HEK293 (cell line): ENCODE measurements around the gene MTG1.

Source experiments
- CTCF ChIA-PET: fragments of 350-600 bp; formaldehyde crosslinking; extraction: SDS; loops from one replicate; lab custom pipeline; 2021; ENCODE audit warnings: antibody characterized with exemption; lab: Yijun Ruan, JAX
- POLR2A ChIA-PET: fragments of 300-600 bp; formaldehyde crosslinking; extraction: SDS; loops from one replicate; lab custom pipeline; 2020; ENCODE audit warnings: antibody characterized with exemption, inconsistent platforms; lab: Yijun Ruan, JAX
- H3K27ac ChIP-seq: fragments of 200-500 bp; sonication (Bioruptor generic); 2 replicates; pipeline ENCODE4 v1.5.1; 2014; ENCODE audit warnings: low read depth, low read length, control low read depth, inconsistent platforms; ENCODE audit errors: extremely low read depth
- H3K36me3 ChIP-seq, 2 experiments: fragments of 200-500 bp in 1 of 2; sonication (Bioruptor generic) in 1 of 2; 1 replicate in 1 of 2; 2 replicates in 1 of 2; pipeline ENCODE4 v1.5.1; 2014 to 2017; ENCODE audit warnings: inconsistent platforms in 2 of 2, low read length in 2 of 2; ENCODE audit not compliant: control insufficient read depth in 2 of 2, insufficient read depth in 1 of 2
- H3K4me1 ChIP-seq: fragments of 200-500 bp; sonication (Bioruptor generic); 2 replicates; pipeline ENCODE4 v1.5.1; 2014; ENCODE audit warnings: mild to moderate bottlenecking, low read length, inconsistent platforms; ENCODE audit not compliant: control insufficient read depth, insufficient read depth
- H3K4me3 ChIP-seq: 2 replicates; pipeline ENCODE4 v1.5.1; 2011; ENCODE audit warnings: low read depth, mild to moderate bottlenecking, control low read depth, low read length, moderate library complexity
- H3K9me3 ChIP-seq: fragments of 200-500 bp; sonication (Bioruptor generic); 2 replicates; pipeline ENCODE4 v1.5.1; 2014; ENCODE audit warnings: low read depth, low read length, inconsistent platforms; ENCODE audit not compliant: control insufficient read depth, insufficient read depth
- BCL11B ChIP-seq: fragments of 450-650 bp; formaldehyde crosslinking; IDR thresholded peaks from 2 replicates; pipeline ENCODE4 v1.5.1; 2016; ENCODE audit warnings: low read depth, missing biosample characterization, missing genetic modification characterization
- KLF8 ChIP-seq: fragments of 450-650 bp; formaldehyde crosslinking; IDR thresholded peaks from 2 replicates; pipeline ENCODE4 v1.5.1; 2016; ENCODE audit warnings: missing biosample characterization, missing genetic modification characterization
- MYNN ChIP-seq: fragments of 450-650 bp; formaldehyde crosslinking; IDR thresholded peaks from 2 replicates; pipeline ENCODE4 v1.5.1; 2016; ENCODE audit warnings: missing biosample characterization, missing genetic modification characterization, borderline replicate concordance
- OSR2 ChIP-seq: fragments of 450-650 bp; formaldehyde crosslinking; IDR thresholded peaks from 2 replicates; pipeline ENCODE4 v1.5.1; 2016; ENCODE audit warnings: missing biosample characterization, missing genetic modification characterization
- SCRT1 ChIP-seq: fragments of 450-650 bp; formaldehyde crosslinking; IDR thresholded peaks from 2 replicates; pipeline ENCODE4 v1.5.1; 2016; ENCODE audit warnings: missing biosample characterization, missing genetic modification characterization, borderline replicate concordance
- SP3 ChIP-seq: fragments of 450-650 bp; formaldehyde crosslinking; IDR thresholded peaks from 2 replicates; pipeline ENCODE4 v1.5.1; 2016; ENCODE audit warnings: missing biosample characterization, missing genetic modification characterization
- ZBTB1 ChIP-seq: fragments of 450-650 bp; formaldehyde crosslinking; IDR thresholded peaks from 2 replicates; pipeline ENCODE4 v1.5.1; 2016; ENCODE audit warnings: missing biosample characterization, missing genetic modification characterization
- ZBTB20 ChIP-seq: fragments of 450-650 bp; formaldehyde crosslinking; IDR thresholded peaks from 2 replicates; pipeline ENCODE4 v1.5.1; 2016; ENCODE audit warnings: missing biosample characterization, missing genetic modification characterization
- ZBTB8A ChIP-seq: fragments of 450-650 bp; formaldehyde crosslinking; IDR thresholded peaks from 2 replicates; pipeline ENCODE4 v1.5.1; 2016; ENCODE audit warnings: missing biosample characterization, missing genetic modification characterization
- ZNF169 ChIP-seq: fragments of 450-650 bp; formaldehyde crosslinking; IDR thresholded peaks from 2 replicates; pipeline ENCODE4 v1.5.1; 2016; ENCODE audit warnings: missing biosample characterization, missing genetic modification characterization
- ZNF221 ChIP-seq: fragments of 450-650 bp; formaldehyde crosslinking; IDR thresholded peaks from 2 replicates; pipeline ENCODE4 v1.5.1; 2017; ENCODE audit warnings: missing biosample characterization, missing genetic modification characterization, borderline replicate concordance
- ZNF510 ChIP-seq: fragments of 450-650 bp; formaldehyde crosslinking; IDR thresholded peaks from 2 replicates; pipeline ENCODE4 v1.5.1; 2018; ENCODE audit warnings: mild to moderate bottlenecking, missing genetic modification characterization, missing biosample characterization; ENCODE audit not compliant: insufficient replicate concordance
- ZNF626 ChIP-seq: fragments of 450-650 bp; sonication (Bioruptor Pico); formaldehyde crosslinking; IDR thresholded peaks from 2 replicates; pipeline ENCODE4 v1.5.1; 2018; ENCODE audit warnings: missing biosample characterization, missing genetic modification characterization, inconsistent platforms
- ZNF830 ChIP-seq: fragments of 450-650 bp; IDR thresholded peaks from 2 replicates; pipeline ENCODE4 v1.5.0; 2018; ENCODE audit warnings: missing biosample characterization, missing genetic modification characterization, low read depth, mild to moderate bottlenecking, moderate library complexity
- ZSCAN23 ChIP-seq: fragments of 450-650 bp; formaldehyde crosslinking; IDR thresholded peaks from 2 replicates; pipeline ENCODE4 v1.5.1; 2016; ENCODE audit warnings: missing biosample characterization, missing genetic modification characterization
- ZXDB ChIP-seq: fragments of 450-650 bp; formaldehyde crosslinking; IDR thresholded peaks from 2 replicates; pipeline ENCODE4 v1.5.1; 2016; ENCODE audit warnings: missing biosample characterization, missing genetic modification characterization
- TF ChIP-seq, protein P1 (sequence below): fragments of 450-650 bp; formaldehyde crosslinking; IDR thresholded peaks from 2 replicates; pipeline ENCODE4 v1.5.1; 2016; ENCODE audit warnings: missing biosample characterization, missing genetic modification characterization
- TF ChIP-seq, protein P2 (sequence below): fragments of 450-650 bp; formaldehyde crosslinking; IDR thresholded peaks from 2 replicates; pipeline ENCODE4 v1.5.1; 2016; ENCODE audit warnings: missing biosample characterization, missing genetic modification characterization, borderline replicate concordance
- TF ChIP-seq, protein P3 (sequence below): fragments of 450-650 bp; formaldehyde crosslinking; IDR thresholded peaks from 2 replicates; pipeline ENCODE4 v1.5.1; 2017; ENCODE audit warnings: missing biosample characterization, mild to moderate bottlenecking, missing genetic modification characterization, moderate library complexity

Gene MTG1

DNA sequence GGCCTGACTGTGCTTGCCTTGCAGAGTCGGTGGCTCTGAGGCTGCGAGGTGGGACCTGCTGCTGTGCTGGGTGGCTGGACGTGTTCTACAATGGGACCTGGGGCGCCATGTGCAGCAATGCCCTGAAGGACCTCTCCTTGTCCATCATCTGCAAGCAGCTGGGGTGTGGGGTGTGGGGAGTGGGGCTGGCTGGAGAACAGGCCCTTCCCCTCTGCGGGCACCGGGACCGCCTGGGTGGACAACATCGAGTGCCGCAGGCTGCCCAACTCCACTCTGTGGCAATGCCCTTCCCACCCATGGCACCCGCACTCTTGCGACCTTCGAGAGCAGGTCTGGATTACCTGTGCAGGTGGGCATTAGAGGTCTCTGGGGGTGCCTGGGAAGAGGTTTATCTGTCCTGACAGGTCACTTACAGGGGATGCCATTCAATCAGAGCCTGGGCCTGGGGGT, 70.7 kb downstream of the MTG1 start:
- CTCF ChIA-PET, result no interaction called here
- TF ChIP-seq ZNF626 (tag by site-specific recombination) (no peak), ZXDB (no peak), ZNF830 (tag by site-specific recombination) (no peak), MYNN (tag by site-specific recombination) (no peak), SP3 (tag by site-specific recombination) (no peak), BCL11B (tag by site-specific recombination) (no peak), ZSCAN23 (tag by site-specific recombination) (no peak)
- TF ChIP-seq, protein P1, sequence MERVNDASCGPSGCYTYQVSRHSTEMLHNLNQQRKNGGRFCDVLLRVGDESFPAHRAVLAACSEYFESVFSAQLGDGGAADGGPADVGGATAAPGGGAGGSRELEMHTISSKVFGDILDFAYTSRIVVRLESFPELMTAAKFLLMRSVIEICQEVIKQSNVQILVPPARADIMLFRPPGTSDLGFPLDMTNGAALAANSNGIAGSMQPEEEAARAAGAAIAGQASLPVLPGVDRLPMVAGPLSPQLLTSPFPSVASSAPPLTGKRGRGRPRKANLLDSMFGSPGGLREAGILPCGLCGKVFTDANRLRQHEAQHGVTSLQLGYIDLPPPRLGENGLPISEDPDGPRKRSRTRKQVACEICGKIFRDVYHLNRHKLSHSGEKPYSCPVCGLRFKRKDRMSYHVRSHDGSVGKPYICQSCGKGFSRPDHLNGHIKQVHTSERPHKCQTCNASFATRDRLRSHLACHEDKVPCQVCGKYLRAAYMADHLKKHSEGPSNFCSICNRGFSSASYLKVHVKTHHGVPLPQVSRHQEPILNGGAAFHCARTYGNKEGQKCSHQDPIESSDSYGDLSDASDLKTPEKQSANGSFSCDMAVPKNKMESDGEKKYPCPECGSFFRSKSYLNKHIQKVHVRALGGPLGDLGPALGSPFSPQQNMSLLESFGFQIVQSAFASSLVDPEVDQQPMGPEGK (tag by site-specific recombination), result no peak
- TF ChIP-seq, protein P2, sequence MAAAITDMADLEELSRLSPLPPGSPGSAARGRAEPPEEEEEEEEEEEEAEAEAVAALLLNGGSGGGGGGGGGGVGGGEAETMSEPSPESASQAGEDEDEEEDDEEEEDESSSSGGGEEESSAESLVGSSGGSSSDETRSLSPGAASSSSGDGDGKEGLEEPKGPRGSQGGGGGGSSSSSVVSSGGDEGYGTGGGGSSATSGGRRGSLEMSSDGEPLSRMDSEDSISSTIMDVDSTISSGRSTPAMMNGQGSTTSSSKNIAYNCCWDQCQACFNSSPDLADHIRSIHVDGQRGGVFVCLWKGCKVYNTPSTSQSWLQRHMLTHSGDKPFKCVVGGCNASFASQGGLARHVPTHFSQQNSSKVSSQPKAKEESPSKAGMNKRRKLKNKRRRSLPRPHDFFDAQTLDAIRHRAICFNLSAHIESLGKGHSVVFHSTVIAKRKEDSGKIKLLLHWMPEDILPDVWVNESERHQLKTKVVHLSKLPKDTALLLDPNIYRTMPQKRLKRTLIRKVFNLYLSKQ (tag by site-specific recombination), result no peak
- TF ChIP-seq, protein P3, sequence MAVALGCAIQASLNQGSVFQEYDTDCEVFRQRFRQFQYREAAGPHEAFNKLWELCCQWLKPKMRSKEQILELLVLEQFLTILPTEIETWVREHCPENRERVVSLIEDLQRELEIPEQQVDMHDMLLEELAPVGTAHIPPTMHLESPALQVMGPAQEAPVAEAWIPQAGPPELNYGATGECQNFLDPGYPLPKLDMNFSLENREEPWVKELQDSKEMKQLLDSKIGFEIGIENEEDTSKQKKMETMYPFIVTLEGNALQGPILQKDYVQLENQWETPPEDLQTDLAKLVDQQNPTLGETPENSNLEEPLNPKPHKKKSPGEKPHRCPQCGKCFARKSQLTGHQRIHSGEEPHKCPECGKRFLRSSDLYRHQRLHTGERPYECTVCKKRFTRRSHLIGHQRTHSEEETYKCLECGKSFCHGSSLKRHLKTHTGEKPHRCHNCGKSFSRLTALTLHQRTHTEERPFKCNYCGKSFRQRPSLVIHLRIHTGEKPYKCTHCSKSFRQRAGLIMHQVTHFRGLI (tag by site-specific recombination), result no peak
- Histone ChIP-seq H3K9me3 (no peaks in the 10 kb centered on the region), H3K36me3 (peaks cover 0 to 5% of the 10 kb centered on the region in 2 experiments; a peak in 1 of 3 replicates), H3K4me3 (no peak overlapping the region), H3K4me1 (no peaks in the 10 kb centered on the region), H3K27ac (no peak overlapping the region)
- POLR2A ChIA-PET, result no interaction called here

DNA sequence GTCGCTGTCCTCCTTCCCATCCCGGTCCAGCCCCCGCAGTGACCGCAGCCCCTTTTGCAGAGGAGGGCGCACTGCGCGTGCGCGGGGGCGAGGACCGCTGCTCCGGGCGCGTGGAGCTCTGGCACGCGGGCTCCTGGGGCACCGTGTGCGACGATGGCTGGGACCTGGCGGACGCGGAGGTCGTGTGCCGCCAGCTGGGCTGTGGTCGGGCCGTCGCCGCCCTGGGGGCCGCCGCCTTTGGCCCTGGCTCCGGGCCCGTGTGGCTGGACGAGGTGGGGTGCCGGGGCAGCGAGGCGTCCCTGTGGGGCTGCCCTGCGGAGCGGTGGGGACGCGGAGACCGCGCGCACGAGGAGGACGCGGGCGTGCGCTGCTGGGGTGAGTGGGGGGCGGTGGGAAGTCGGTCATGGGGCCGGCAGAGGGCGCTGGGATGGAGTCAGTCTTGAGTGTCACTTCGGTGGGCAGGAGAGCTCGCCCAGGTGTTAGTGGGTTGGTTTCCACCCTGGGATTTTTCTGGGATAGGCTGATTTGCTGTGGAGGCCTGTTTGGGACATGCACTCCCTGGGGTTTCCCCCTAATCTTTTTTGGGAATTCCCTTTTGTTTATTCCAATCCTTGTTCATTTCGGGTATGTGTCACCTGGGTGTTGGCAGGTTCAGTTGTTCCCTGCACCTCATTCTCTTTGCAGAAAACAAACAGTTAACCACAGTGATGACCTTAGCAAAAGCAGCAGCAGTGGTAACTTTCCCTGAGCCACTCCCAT, 71.4 kb downstream of the MTG1 start:
- TF ChIP-seq ZBTB1 (tag by site-specific recombination) (no peak), SCRT1 (tag by site-specific recombination) (no peak), ZNF510 (tag by site-specific recombination) (no peak)
- Histone ChIP-seq H3K4me3 (no peak overlapping the region), H3K9me3 (no peaks in the 10 kb centered on the region), H3K27ac (no peak overlapping the region), H3K36me3 (peaks cover 0 to 5% of the 10 kb centered on the region in 2 experiments; a peak in 1 of 3 replicates), H3K4me1 (no peaks in the 10 kb centered on the region)
- CTCF ChIA-PET, result no interaction called here
- POLR2A ChIA-PET, result no interaction called here

DNA sequence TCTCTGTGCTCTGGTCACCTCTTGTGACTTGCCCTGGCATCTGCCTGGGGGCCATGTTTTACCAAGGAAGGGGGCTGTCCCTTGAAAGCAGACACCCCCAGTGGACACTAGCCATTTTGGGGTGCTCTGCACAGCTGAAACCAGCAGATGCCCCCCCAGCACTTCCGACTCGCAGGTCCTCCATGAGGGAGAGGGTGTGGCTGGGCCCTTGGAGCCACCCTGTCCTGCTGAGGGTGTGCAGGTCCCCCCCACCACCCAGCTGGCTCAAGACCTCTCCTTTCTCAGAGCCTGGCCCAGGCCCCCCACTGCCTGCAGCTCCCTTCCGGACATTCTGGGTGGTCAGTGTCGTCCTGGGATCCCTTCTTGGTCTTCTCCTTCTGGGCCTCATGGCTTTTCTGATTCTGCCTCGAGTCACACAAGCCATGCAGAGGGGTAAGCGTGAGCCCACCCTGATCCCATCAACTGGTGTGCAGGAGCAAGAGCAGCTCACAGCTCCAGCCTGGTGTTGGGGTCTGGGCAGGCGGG, 72.1 kb downstream of the MTG1 start:
- CTCF ChIA-PET, result no interaction called here
- TF ChIP-seq ZBTB8A (tag by site-specific recombination) (no peak), KLF8 (tag by site-specific recombination) (no peak), ZNF221 (tag by site-specific recombination) (no peak), ZBTB20 (tag by site-specific recombination) (no peak), ZNF169 (tag by site-specific recombination) (no peak), OSR2 (tag by site-specific recombination) (no peak)
- TF ChIP-seq, all 188 proteins: peak for 0
- no peak overlapping the region for H3K4me3 ChIP-seq
- H3K9me3 ChIP-seq, result no peaks in the 10 kb centered on the region
- POLR2A ChIA-PET, result no interaction called here
- no peak overlapping the region for H3K27ac ChIP-seq
- no peaks in the 10 kb centered on the region for H3K4me1 ChIP-seq
- peaks cover 0 to 5% of the 10 kb centered on the region in 2 experiments; a peak in 1 of 3 replicates for H3K36me3 ChIP-seq
